ENCODE data around the gene ALG12. TPM values are rescaled to one million over a fixed set of nuclear protein-coding genes. Genes with fewer than 3 reads are reported as not detected.

Gene ALG12
- total and polyA plus RNA-seq, 2 of the 13 experiments (the other 11 are each of a cell fraction or from before 2014, with no cell fraction given): 7.8 to 15.8 TPM

DNA sequence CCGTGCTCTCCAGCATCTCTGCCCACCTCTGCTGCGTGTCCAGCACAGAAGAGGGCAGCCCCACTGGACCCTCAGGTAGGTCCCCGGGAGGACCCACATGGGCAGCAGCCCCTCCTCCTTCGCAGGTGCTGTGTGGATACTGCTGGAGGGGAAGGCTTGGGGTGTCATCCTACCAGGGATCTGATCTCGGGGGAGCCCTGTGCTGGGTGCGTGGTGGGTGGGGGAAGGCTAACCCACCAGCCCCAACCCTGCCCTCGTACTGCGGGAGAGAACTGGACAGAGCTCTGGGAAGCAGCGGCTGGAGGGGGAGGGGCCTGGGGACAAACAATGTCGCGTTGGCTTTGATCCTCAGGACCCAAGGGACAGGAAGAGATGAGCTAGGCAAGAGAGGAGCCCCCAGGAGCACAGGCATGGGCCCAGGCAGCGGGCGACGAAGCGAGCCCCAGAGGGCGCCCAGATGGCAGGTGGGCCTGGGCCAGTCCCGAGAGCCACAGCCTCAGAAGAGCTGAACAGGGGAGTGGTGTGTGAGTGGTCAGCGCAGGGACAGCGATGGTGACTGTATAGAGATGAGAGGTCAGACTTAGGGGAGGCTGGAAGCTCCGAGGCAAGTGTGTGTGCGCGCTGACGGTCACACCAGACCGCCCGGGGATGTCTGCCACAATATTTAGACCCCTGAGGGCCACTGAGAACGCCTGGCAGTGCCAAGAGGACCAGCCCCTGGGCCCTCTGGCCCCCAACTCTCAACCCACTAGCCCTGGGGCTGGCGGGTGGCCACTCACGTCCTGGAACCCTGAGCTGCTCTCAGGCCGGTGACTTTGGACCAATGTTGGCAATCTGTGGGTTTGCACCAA lies 40.9 kb upstream of the ALG12 start (continued):
- TF ChIP-seq ZNF720 (CRISPR knock-in tag; IDR thresholded peaks at IDR 0.05): no peak
- TF ChIP-seq, protein P1, sequence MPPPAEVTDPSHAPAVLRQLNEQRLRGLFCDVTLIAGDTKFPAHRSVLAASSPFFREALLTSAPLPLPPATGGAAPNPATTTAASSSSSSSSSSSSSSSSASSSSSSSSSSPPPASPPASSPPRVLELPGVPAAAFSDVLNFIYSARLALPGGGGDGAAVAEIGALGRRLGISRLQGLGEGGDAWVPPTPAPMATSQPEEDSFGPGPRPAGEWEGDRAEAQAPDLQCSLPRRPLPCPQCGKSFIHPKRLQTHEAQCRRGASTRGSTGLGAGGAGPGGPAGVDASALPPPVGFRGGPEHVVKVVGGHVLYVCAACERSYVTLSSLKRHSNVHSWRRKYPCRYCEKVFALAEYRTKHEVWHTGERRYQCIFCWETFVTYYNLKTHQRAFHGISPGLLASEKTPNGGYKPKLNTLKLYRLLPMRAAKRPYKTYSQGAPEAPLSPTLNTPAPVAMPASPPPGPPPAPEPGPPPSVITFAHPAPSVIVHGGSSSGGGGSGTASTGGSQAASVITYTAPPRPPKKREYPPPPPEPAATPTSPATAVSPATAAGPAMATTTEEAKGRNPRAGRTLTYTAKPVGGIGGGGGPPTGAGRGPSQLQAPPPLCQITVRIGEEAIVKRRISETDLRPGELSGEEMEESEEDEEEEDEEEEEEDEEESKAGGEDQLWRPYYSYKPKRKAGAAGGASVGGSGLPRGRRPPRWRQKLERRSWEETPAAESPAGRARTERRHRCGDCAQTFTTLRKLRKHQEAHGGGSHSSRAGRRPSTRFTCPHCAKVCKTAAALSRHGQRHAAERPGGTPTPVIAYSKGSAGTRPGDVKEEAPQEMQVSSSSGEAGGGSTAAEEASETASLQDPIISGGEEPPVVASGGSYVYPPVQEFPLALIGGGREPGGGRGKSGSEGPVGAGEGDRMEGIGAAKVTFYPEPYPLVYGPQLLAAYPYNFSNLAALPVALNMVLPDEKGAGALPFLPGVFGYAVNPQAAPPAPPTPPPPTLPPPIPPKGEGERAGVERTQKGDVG (CRISPR knock-in tag; IDR thresholded peaks at IDR 0.05; ENCODE audit: borderline replicate concordance): no peak
- TF ChIP-seq MBNL3 (CRISPR knock-in tag; conservative IDR thresholded peaks at IDR 0.05): no peak
- TF ChIP-seq, protein P2, sequence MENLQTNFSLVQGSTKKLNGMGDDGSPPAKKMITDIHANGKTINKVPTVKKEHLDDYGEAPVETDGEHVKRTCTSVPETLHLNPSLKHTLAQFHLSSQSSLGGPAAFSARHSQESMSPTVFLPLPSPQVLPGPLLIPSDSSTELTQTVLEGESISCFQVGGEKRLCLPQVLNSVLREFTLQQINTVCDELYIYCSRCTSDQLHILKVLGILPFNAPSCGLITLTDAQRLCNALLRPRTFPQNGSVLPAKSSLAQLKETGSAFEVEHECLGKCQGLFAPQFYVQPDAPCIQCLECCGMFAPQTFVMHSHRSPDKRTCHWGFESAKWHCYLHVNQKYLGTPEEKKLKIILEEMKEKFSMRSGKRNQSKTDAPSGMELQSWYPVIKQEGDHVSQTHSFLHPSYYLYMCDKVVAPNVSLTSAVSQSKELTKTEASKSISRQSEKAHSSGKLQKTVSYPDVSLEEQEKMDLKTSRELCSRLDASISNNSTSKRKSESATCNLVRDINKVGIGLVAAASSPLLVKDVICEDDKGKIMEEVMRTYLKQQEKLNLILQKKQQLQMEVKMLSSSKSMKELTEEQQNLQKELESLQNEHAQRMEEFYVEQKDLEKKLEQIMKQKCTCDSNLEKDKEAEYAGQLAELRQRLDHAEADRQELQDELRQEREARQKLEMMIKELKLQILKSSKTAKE (CRISPR knock-in tag; IDR thresholded peaks at IDR 0.05; ENCODE audit: borderline replicate concordance): peak; percentile 56; the same call in 1 of the 2 replicates
- TF ChIP-seq, protein P3, sequence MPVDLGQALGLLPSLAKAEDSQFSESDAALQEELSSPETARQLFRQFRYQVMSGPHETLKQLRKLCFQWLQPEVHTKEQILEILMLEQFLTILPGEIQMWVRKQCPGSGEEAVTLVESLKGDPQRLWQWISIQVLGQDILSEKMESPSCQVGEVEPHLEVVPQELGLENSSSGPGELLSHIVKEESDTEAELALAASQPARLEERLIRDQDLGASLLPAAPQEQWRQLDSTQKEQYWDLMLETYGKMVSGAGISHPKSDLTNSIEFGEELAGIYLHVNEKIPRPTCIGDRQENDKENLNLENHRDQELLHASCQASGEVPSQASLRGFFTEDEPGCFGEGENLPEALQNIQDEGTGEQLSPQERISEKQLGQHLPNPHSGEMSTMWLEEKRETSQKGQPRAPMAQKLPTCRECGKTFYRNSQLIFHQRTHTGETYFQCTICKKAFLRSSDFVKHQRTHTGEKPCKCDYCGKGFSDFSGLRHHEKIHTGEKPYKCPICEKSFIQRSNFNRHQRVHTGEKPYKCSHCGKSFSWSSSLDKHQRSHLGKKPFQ (CRISPR knock-in tag; IDR thresholded peaks at IDR 0.05; ENCODE audit: insufficient replicate concordance): peak; percentile 85
- TF ChIP-seq CHCHD3 (CRISPR knock-in tag; IDR thresholded peaks at IDR 0.05): 0 out of 2 replicates have a peak, but pooled peaks have one; percentile 21
- TF ChIP-seq KDM6A (CRISPR knock-in tag; IDR thresholded peaks at IDR 0.05; ENCODE audit: low read depth): no peak
- no peak; the same call in 1 of the 2 replicates for TF ChIP-seq NFKB2 (CRISPR knock-in tag; IDR thresholded peaks at IDR 0.05; ENCODE audit: borderline replicate concordance)
- no peak for TF ChIP-seq ZNF367 (CRISPR knock-in tag; IDR thresholded peaks at IDR 0.05; ENCODE audit: borderline replicate concordance)
- no peak for TF ChIP-seq KLF13 (CRISPR knock-in tag; IDR thresholded peaks at IDR 0.05)
- no peak for TF ChIP-seq CBX2 (IDR thresholded peaks at IDR 0.05; ENCODE audit: low read depth, low read length)
- TF ChIP-seq CBX2 (CRISPR knock-in tag; IDR thresholded peaks at IDR 0.05; ENCODE audit: low read depth): peak; percentile 79; the same call in 1 of the 2 replicates
- no peak; the same call in 1 of the 2 replicates for TF ChIP-seq PITX1 (CRISPR knock-in tag; IDR thresholded peaks at IDR 0.05)
- TF ChIP-seq NCOA1 (CRISPR knock-in tag; IDR thresholded peaks at IDR 0.05): no peak
- no peak; the same call in 1 of the 2 replicates for TF ChIP-seq STAT5B (CRISPR knock-in tag; IDR thresholded peaks at IDR 0.05)
- TF ChIP-seq ZNF790 (CRISPR knock-in tag; IDR thresholded peaks at IDR 0.05; ENCODE audit: borderline replicate concordance): no peak
- TF ChIP-seq ZNF431 (CRISPR knock-in tag; IDR thresholded peaks at IDR 0.05; ENCODE audit: borderline replicate concordance, low read depth): peak; percentile 87; the same call in 1 of the 2 replicates
- no peak for TF ChIP-seq NKX3-1 (CRISPR knock-in tag; IDR thresholded peaks at IDR 0.05)
- no peak for TF ChIP-seq KDM1A (CRISPR knock-in tag; IDR thresholded peaks at IDR 0.05)
- TF ChIP-seq TOPORS (CRISPR knock-in tag; IDR thresholded peaks at IDR 0.05): no peak
- peak; percentile 70 for TF ChIP-seq ZC3H13 (CRISPR knock-in tag; IDR thresholded peaks at IDR 0.05)
- TF ChIP-seq ADNP (CRISPR knock-in tag; IDR thresholded peaks at IDR 0.05): no peak
- TF ChIP-seq HNRNPL (IDR thresholded peaks at IDR 0.05; ENCODE audit: low read depth, low read length): peak; percentile 94
